Mammary epithelial cell (primary cell): ENCODE measurements around the gene ZNF566.

Experiments
- CTCF ChIP-seq, 2 donors: IDR thresholded peaks in 1 of 2; conservative IDR thresholded peaks in 1 of 2; 2 replicates each; pipeline ENCODE4 v1.5.1; 2011 to 2012; ENCODE audit warnings: inconsistent platforms in 2 of 2, low read length in 2 of 2, mild to moderate bottlenecking in 2 of 2, control low read depth in 1 of 2, low read depth in 1 of 2; ENCODE audit not compliant: insufficient read depth in 1 of 2; ENCODE audit errors: extremely low read depth in 1 of 2
- EZH2 ChIP-seq: IDR thresholded peaks from 2 replicates; pipeline ENCODE4 v1.6.1; 2012; ENCODE audit warnings: low read length, inconsistent platforms, borderline replicate concordance

- TF ChIP-seq CTCF (conservative IDR thresholded peaks at IDR 0.05 in 1 of 2, IDR thresholded peaks at IDR 0.05 in 1 of 2; ENCODE audit: extremely low read depth in 1 of 2, insufficient read depth in 1 of 2, low read depth in 1 of 2, low read length in 2 of 2) (no peak), EZH2 (no peak)
These were observed 87.9 kb downstream of the ZNF566 start for GRCh38 chr19:36401475-36401874.
